ENCODE measurements around the gene CAMTA1. TPM values are rescaled to one million over a fixed set of nuclear protein-coding genes. Genes with fewer than 3 reads are reported as not detected.

Gene CAMTA1
- polyA plus RNA-seq, 1 donor from 2014 or later, result 162 TPM

DNA sequence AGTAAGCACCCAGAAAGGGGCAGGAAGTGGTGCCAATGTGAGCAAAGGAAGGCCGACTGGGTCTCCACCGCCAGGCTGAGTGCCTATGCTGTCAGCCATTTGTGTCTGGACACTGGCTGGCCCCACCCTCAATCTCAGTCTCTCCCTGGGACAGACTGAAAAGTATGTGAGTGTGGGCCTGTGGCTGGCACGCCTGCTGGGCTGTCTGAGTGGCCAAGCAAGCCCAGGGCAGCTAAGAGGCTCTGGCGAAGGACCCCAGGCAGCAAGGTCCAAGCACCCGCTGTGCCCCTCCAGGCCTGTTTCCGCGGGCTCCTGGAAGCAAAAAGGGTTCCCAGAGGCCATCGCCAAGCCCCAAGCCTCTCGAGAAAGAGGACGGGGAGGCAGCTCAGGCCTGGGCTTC is 892.6 kb downstream of the CAMTA1 start:
- H3K4me3 ChIP-seq (ENCODE audit: low read length), result no peak overlapping the region
- H2AFZ ChIP-seq (ENCODE audit: low read depth, low read length), result no peak overlapping the region
- H3F3A ChIP-seq (ENCODE audit: insufficient read depth, low read length, poor library complexity, severe bottlenecking), result no peaks in the 10 kb centered on the region
- H3K27me3 ChIP-seq (ENCODE audit: insufficient read depth, low read depth, low read length), result no peaks in the 10 kb centered on the region
- H4K20me1 ChIP-seq (ENCODE audit: insufficient read depth), result no peaks in the 10 kb centered on the region
- no peaks in the 10 kb centered on the region for H3K36me3 ChIP-seq (ENCODE audit: insufficient read depth, low read length)
- no peaks in the 10 kb centered on the region for H3K79me2 ChIP-seq (replicated peaks; ENCODE audit: insufficient read depth, low read length)
- TF ChIP-seq EP300 (conservative IDR thresholded peaks at IDR 0.05; ENCODE audit: poor library complexity, severe bottlenecking), result no peak
- no peak for TF ChIP-seq EZH2 (IDR thresholded peaks at IDR 0.05; ENCODE audit: borderline replicate concordance, insufficient read depth, low read length, poor library complexity, severe bottlenecking)
- TF ChIP-seq, protein P1, sequence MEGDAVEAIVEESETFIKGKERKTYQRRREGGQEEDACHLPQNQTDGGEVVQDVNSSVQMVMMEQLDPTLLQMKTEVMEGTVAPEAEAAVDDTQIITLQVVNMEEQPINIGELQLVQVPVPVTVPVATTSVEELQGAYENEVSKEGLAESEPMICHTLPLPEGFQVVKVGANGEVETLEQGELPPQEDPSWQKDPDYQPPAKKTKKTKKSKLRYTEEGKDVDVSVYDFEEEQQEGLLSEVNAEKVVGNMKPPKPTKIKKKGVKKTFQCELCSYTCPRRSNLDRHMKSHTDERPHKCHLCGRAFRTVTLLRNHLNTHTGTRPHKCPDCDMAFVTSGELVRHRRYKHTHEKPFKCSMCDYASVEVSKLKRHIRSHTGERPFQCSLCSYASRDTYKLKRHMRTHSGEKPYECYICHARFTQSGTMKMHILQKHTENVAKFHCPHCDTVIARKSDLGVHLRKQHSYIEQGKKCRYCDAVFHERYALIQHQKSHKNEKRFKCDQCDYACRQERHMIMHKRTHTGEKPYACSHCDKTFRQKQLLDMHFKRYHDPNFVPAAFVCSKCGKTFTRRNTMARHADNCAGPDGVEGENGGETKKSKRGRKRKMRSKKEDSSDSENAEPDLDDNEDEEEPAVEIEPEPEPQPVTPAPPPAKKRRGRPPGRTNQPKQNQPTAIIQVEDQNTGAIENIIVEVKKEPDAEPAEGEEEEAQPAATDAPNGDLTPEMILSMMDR (IDR thresholded peaks at IDR 0.05; ENCODE audit: poor library complexity, severe bottlenecking), result no peak
- H3K4me2 ChIP-seq (ENCODE audit: low read length), result no peak overlapping the region
- no peaks in the 10 kb centered on the region for H3K9me2 ChIP-seq (ENCODE audit: insufficient read depth, low read length)
- no peak overlapping the region for H3K27ac ChIP-seq (ENCODE audit: low read length)
- H3K9me3 ChIP-seq (ENCODE audit: low read length), result no peaks in the 10 kb centered on the region
- no peak overlapping the region for H3K9ac ChIP-seq (ENCODE audit: low read length)

DNA sequence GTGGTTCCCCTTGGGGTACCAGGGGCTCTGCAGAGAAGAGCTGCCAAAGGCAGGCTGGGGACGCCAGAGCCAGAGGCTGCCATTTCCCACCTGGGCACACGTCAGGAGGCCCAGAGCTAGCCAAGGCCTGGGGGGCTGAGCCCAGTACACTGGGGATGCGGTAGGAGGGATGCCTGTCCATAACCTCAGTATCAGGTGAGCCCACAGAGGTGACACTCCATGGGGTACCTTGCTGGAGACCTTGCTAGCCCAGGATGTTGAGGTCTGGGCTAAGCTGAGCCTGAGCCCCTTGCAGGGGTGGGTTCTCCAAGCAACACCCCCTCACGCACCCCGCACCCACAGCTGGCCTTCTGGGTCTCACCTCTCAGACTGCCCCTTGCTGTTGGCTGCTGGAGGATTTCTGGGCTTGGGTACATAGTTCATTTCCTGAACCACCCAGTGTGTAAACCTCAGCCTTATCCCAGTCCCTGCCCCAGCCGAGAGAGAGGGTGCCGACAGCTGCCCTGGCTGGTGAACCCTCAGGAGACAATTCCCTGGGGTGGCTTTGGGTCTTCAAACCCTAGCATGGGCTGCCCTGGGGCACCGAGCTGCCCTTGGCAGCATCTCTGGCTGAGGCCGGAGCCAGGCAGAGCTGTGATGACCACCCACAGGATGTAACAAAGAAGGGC is 893.4 kb downstream of the CAMTA1 start:
- Histone ChIP-seq H3K27ac (ENCODE audit: low read length) (peak overlapping the region; percentile 97), H3F3A (ENCODE audit: insufficient read depth, low read length, poor library complexity, severe bottlenecking) (no peaks in the 10 kb centered on the region), H3K4me2 (ENCODE audit: low read length) (no peak overlapping the region), H3K36me3 (ENCODE audit: insufficient read depth, low read length) (no peaks in the 10 kb centered on the region), H2AFZ (ENCODE audit: low read depth, low read length) (no peak overlapping the region), H3K9me3 (ENCODE audit: low read length) (no peaks in the 10 kb centered on the region), H3K27me3 (ENCODE audit: insufficient read depth, low read depth, low read length) (no peaks in the 10 kb centered on the region), H3K4me3 (ENCODE audit: low read length) (no peak overlapping the region), H3K9ac (ENCODE audit: low read length) (no peak overlapping the region), H3K9me2 (ENCODE audit: insufficient read depth, low read length) (no peaks in the 10 kb centered on the region), H3K79me2 (replicated peaks; ENCODE audit: insufficient read depth, low read length) (no peaks in the 10 kb centered on the region), H4K20me1 (ENCODE audit: insufficient read depth) (no peaks in the 10 kb centered on the region)
- TF ChIP-seq POLR2AphosphoS5 (IDR thresholded peaks at IDR 0.05) (no peak), RAD21 (conservative IDR thresholded peaks at IDR 0.05) (no peak), EZH2 (IDR thresholded peaks at IDR 0.05; ENCODE audit: borderline replicate concordance, insufficient read depth, low read length, poor library complexity, severe bottlenecking) (no peak), SMC3 (conservative IDR thresholded peaks at IDR 0.05; ENCODE audit: poor library complexity) (no peak), EP300 (conservative IDR thresholded peaks at IDR 0.05; ENCODE audit: poor library complexity, severe bottlenecking) (no peak), MXI1 (conservative IDR thresholded peaks at IDR 0.05; ENCODE audit: poor library complexity, severe bottlenecking) (no peak), TAF1 (IDR thresholded peaks at IDR 0.05; ENCODE audit: low read depth) (no peak)
- TF ChIP-seq, protein P2, sequence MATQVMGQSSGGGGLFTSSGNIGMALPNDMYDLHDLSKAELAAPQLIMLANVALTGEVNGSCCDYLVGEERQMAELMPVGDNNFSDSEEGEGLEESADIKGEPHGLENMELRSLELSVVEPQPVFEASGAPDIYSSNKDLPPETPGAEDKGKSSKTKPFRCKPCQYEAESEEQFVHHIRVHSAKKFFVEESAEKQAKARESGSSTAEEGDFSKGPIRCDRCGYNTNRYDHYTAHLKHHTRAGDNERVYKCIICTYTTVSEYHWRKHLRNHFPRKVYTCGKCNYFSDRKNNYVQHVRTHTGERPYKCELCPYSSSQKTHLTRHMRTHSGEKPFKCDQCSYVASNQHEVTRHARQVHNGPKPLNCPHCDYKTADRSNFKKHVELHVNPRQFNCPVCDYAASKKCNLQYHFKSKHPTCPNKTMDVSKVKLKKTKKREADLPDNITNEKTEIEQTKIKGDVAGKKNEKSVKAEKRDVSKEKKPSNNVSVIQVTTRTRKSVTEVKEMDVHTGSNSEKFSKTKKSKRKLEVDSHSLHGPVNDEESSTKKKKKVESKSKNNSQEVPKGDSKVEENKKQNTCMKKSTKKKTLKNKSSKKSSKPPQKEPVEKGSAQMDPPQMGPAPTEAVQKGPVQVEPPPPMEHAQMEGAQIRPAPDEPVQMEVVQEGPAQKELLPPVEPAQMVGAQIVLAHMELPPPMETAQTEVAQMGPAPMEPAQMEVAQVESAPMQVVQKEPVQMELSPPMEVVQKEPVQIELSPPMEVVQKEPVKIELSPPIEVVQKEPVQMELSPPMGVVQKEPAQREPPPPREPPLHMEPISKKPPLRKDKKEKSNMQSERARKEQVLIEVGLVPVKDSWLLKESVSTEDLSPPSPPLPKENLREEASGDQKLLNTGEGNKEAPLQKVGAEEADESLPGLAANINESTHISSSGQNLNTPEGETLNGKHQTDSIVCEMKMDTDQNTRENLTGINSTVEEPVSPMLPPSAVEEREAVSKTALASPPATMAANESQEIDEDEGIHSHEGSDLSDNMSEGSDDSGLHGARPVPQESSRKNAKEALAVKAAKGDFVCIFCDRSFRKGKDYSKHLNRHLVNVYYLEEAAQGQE (IDR thresholded peaks at IDR 0.05; ENCODE audit: borderline replicate concordance), result no peak
- TF ChIP-seq, protein P1 (IDR thresholded peaks at IDR 0.05; ENCODE audit: poor library complexity, severe bottlenecking), result no peak

All from neural cell (in vitro differentiated cells).